Stimulated activated CD4-positive, alpha-beta T cell treated with anti-CD3 and anti-CD28 coated beads, Interleukin-4, amount 100 ng/mL, for 1 hour (primary cell): Measurements from ENCODE around the gene RANBP10.

ENCODE experiments used
- DNase-seq: peaks from one replicate; pipeline ENCODE4 v3.0.0-alpha.2; 2020

The RANBP10 gene

GRCh38 chr16:67734731-67735201 lies 71.6 kb downstream of the RANBP10 start:
- DNase-seq = no peak

DNA sequence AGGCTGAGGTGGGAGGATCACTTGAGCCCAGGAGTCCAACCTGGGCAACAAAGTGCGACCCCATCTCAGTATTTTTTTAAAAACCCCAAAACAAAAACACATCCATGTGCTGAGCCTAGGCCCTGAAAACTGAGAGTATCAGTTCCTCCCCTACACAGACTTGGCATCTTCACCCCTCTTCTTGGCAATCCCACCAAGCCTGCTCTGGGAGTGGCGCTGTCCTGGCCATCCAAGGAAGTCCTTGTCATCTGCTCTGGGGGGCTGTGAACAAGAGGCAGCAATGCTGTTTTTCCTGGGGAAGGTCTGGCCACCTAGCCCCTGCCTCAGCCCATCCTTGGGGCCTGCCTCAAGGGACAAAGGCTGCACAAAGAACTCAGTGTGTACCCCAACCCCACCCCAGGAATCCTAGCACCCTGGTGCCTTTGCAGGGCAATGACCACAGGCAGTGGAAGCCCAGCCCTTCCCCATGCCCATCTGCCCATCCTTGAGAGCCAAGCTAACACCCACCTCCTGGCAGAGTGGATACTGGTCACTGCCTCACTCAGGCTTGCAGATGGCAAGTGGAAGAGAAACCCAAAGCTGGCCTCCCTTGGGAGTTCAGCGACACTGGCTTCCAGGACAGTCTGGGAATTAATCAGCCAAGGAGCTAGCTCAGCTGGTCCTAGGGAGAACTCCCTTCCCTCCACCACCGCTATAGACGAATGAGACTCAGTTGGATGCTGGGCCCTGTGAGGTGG lies 72.5 kb downstream of the RANBP10 start:
- no peak for DNase-seq

DNA sequence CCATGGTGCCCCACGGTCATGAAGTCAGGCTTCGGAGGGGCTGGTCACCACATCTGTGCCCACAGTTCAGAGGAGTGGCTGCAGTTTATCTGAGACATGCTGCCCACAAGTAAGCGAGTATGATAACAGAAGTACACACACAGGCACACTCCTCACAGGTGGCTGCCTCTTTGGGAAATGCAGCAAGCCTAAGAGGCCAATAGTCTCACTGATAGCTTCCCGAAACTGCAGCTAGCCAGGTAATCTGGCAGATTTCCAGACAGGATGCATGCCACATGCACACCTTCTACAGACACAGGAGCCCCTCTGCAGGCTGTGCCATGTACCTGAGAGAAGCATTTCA lies 74.6 kb downstream of the RANBP10 start:
- DNase-seq = no peak

- no peak for DNase-seq
Measured at GRCh38 chr16:67731071-67731752, 75.1 kb downstream of the RANBP10 start.

DNA sequence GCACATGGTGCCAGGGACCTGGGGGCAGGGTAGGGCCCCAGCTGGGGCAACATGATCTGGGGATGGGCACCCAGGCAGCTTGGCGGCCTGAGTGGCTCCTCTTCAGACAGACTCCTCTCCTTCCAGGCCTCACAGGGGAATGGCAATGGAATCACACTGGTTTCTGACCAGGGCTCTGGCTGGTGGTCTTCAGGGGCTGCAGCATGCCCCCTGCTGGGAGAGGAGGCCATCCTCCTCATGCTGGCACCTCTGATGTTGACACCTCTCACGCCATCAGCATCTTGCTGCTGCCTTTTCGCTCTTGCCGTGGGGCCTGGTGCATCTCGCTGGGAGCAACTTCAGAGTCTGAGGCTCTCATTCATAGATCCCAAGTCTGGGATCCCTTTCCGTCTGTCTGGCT lies 76.0 kb downstream of the RANBP10 start:
- no peak for DNase-seq

GRCh38 chr16:67729636-67730248 lies 76.6 kb downstream of the RANBP10 start:
- no peak for DNase-seq

DNA sequence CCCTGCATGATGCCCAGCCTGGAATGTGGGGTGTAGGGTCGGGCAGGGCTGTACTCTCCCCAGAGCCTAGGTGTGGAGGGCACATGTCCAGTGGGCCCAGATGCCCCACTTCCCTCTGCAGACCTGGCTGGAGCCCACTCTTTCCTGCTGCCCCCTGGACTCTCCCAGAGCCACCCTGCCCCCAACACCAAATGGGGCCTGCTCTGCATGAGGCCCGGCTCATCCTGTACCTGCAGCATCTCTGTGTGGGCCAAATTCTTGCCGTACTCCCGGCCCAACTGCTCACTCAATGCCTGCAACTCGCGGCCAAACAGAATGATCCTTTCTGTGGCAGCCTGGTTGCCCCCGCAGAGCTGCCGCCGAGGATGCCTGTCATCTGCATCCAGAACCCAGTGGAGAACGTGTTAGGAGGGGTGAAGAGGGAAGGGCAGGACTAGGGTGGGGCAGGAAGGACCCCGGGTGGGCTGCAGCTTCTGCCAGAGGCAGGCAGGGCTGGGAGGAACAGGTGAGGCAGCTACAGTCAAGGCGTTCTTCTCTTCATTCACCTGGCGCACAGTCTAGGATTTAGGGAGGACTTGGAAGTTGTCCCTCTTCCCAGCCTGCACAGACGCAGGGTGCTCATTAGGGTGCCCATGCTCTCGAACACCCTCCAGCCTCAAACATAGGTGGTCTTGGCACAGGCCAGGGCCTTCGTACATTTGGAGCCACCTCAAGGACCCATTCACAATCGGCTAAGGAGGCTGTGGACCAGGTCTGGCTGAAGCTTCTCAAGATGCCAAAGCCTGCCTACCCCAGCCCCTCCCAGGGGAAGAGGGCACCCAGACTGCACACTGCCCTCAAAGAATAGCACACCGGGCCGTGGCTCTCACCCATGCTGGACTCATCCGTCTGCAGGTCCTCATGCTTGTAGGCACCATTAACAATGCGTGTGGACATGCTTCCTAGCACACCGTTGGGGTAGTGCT lies 78.6 kb downstream of the RANBP10 start:
- DNase-seq = no peak

GRCh38 chr16:67726106-67727034 lies 80.0 kb downstream of the RANBP10 start:
- no peak for DNase-seq

DNA sequence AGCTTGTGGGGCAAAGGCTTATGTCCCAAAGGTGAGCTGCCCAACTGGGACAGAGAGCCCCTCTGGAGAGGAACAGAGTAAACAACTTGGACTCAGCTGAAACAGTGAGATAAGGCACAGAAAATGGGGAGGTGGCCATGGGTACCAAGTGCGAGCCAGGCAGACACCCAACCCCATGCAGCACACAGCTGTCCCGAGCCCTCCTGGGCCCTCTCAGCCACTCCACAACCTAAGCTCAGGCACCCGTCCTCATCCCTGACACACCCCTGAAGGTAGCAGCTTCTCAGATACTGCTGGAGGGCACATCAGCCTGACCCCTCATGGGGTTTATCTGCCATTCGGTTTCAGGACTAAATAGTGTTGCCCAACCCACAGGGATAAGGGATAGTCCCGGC lies 82.5 kb downstream of the RANBP10 start:
- DNase-seq = no peak

GRCh38 chr16:67723151-67723910 lies 83.0 kb downstream of the RANBP10 start:
- DNase-seq = no peak

DNA sequence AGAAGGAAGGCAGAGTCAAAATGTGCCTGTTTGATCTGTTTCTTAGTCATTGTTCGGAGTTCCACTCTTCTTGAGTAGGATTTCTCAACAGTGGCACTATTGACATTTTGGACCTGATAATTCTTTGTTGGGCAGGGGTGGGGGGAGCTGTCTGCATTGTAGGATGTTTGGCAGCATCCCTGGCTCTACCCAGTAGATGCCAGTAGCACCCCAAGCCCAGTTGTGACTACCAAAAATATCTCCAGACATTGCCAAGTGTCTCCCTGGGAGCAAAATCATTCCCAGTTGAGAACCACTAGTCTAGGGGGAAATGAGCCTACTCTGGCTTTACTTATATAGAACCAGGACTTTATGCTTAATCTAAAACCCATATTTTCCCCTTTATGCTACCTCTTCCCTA lies 86.1 kb downstream of the RANBP10 start:
- DNase-seq = no peak

DNA sequence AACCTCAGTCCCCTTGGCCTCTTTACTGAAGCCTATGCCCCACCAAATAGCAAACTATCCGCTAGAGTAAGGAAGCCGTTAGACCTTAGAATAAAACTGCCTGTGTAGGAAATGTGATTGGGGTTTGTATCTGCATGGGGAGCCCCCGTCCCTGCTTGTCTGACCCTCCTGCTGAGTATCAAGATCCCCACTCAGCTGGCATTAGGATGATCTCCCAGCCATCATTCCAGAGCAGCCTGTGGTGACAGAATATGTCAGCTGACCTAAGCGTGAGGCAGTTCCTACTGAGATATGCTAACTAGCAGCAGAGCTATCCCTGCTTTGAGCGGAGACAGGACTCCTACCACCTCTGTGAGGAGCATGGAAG lies 86.6 kb downstream of the RANBP10 start:
- DNase-seq = no peak

DNA sequence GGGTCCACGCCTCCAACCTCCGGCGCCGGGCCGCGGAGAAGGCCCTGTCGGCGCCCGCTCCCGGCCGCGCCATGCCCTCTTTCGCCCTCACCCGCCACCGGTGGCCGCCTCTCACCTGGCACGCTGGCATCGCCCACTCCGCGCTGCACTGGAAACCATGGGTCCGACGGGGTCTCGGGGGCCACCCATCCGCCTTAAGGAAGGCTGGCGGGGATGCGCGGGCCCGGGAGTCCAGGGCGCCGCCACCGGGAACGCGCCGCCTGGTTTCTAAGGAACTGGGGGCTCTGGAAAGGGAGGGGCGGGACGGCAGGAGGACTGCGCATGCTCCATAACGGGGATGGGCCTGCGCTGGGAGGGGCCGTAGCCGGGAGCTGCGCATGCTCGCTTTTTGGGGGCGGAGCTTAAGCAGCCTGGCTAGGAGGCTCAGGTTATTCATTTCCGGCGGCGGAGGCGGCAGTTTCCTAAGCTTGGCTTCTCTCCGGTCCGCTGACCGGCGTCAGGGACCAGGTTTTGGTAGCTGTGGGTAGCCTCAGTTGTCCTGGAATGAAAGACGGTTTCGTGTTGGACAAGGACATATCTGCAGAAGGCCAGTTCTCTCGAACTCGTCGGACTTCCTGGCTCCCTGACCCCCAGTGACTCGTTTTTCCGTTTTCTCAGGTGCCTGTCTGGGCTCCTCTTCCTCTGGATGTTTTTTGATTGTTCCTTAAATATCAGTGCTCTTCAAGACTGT lies 87.1 kb downstream of the RANBP10 start, which contains the start of gene GFOD2:
Gene GFOD2 (minus strand): TSS at position 269 of the 730 bp plus-strand sequence. CDS start 33,601 bp downstream, outside the sequence.
- peak; percentile 99 for DNase-seq

DNA sequence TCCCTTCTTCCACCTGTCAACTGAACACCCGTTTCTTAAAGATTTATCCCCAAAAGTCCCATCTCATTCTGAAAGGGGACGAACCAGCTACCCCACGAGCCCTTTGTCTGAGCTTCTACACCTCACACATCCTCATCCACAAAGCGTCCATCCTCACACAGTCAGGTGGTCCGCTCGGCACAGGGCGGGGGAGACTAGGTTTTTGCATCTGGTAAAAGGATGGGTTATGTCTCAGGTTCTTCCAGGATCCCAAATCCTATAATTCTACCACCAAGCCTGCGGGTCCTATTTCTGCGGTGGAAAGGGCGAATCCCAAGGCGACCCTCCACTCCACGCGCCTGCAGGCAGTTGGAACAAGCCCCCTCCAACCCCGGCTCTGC lies 87.7 kb downstream of the RANBP10 start:
- no peak for DNase-seq

DNA sequence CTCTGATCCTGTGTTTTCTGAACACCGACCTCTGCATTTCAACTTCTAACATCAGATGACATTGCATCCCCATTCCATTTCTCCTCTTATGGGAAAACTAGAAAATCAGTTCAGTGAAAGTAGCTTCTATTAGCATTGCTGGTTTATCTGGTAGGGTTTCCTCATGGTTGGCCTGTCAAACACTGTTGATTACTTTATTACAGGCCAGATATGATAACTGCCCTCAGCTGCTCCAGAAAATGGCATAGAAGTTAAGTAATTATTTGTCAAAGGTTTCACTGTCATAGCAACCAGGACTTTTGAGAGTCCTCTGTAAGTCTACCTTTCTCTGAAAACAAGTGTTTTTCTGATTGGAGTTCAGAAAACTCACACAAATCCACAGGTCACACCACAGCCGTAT lies 90.3 kb downstream of the RANBP10 start:
- no peak for DNase-seq

- no peak for DNase-seq
Measured at GRCh38 chr16:67714522-67714921, 91.8 kb downstream of the RANBP10 start.

DNA sequence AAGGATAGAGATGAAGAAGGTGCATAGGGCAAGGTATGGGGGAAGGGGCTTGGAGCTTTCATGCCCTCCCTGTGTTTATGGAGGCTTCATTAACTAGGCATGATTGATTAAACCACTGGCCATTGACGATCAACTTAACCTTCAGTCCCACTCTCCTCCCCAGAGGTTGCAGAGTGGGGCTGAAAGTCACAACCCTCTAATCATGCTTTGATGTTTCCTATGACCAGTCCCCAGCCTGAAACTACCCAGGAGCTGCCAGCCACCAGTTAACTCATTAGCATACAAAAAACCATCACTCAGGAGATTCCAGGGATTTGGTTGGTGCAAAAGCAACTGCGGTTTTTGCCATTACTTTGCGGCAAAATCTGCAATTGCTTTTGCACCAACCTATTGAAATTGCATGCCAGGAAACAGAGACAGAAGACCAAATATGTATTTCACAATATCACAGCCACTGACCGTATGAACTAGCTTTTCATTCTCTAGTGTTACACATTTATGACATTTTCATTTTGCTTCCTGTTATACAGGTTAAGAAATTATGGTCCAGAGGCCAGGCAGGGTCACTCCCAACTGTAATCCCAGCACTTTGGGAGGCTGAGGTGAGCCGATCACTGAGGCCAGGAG lies 92.6 kb downstream of the RANBP10 start:
- no peak for DNase-seq

GRCh38 chr16:67710607-67711006 lies 95.8 kb downstream of the RANBP10 start:
- DNase-seq = no peak

GRCh38 chr16:67709050-67709449 lies 97.3 kb downstream of the RANBP10 start:
- no peak for DNase-seq

GRCh38 chr16:67708368-67708771 lies 98.0 kb downstream of the RANBP10 start:
- no peak for DNase-seq
